ENCODE measurements around the gene IFNLR1. TPM values are rescaled to one million over a fixed set of nuclear protein-coding genes. Genes with fewer than 3 reads are reported as not detected.

The IFNLR1 gene
- total RNA-seq, 4 donors from 2014 or later, result 10.4 to 16.4 (median 14.4) TPM

DNA sequence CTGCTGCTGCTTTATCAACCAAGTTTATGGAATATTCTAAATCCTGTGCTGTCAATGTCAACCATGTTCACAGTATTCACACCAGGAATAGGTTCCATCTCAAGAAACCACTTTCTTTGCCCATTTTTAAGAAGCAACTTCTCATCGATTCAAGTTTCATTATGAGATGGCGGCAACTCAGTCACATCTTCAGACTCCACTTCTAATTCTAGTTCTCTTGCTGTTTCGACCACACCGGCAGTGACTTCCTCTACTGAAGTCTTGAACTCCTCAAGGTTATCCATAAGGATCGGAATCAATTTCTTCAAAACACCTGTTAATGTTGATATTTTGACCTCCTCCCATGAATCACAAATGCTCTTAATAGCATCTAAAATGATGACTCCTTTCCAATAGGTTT is 39.7 kb upstream of the IFNLR1 start:
- no peak for DNase-seq (ENCODE audit: low spot score in 2 of 2)
- 78 to 92% methylated on average over 5 of the region's 5 CpGs for WGBS, 2 donors
- no peak for TF ChIP-seq POLR2A (IDR thresholded peaks at IDR 0.05)
- TF ChIP-seq CTCF (IDR thresholded peaks at IDR 0.05), result no peak
- H3K4me3 ChIP-seq (ENCODE audit: low read depth, poor library complexity, severe bottlenecking), result no peak overlapping the region
- intact Hi-C loops (cut with DNase I; ENCODE audit: low total_unique reads), result no loop called here

- intact Hi-C loops (cut with DNase I; ENCODE audit: low total_unique reads), result no loop called here
- no peak for DNase-seq (ENCODE audit: low spot score in 2 of 2)
- WGBS, 2 donors, result 77 to 87% methylated on average over 4 of the region's 4 CpGs
- H3K4me3 ChIP-seq (ENCODE audit: low read depth, poor library complexity, severe bottlenecking), result no peak overlapping the region
- TF ChIP-seq POLR2A (IDR thresholded peaks at IDR 0.05), result no peak
- no peak for TF ChIP-seq CTCF (IDR thresholded peaks at IDR 0.05)
Measured at GRCh38 chr1:24224761-24225160, 37.7 kb upstream of the IFNLR1 start.

- intact Hi-C loops (cut with DNase I; ENCODE audit: low total_unique reads), result no loop called here
- WGBS, 2 donors, result 96 to 100% methylated on average over 2 of the region's 2 CpGs
- H3K4me3 ChIP-seq (ENCODE audit: low read depth, poor library complexity, severe bottlenecking), result no peak overlapping the region
- no peak for DNase-seq (ENCODE audit: low spot score in 2 of 2)
- no peak for TF ChIP-seq POLR2A (IDR thresholded peaks at IDR 0.05)
- no peak for TF ChIP-seq CTCF (IDR thresholded peaks at IDR 0.05)
Measured at GRCh38 chr1:24224086-24224485, 37.0 kb upstream of the IFNLR1 start.

- no peak for TF ChIP-seq CTCF (IDR thresholded peaks at IDR 0.05)
- no peak for TF ChIP-seq POLR2A (IDR thresholded peaks at IDR 0.05)
- WGBS, 2 donors, result 61 to 72% methylated on average over 1 of the region's 1 CpG
- no peak overlapping the region for H3K4me3 ChIP-seq (ENCODE audit: low read depth, poor library complexity, severe bottlenecking)
- no peak for DNase-seq (ENCODE audit: low spot score in 2 of 2)
- intact Hi-C loops (cut with DNase I; ENCODE audit: low total_unique reads), result no loop called here
Measured at GRCh38 chr1:24222793-24223192, 35.7 kb upstream of the IFNLR1 start.

DNA sequence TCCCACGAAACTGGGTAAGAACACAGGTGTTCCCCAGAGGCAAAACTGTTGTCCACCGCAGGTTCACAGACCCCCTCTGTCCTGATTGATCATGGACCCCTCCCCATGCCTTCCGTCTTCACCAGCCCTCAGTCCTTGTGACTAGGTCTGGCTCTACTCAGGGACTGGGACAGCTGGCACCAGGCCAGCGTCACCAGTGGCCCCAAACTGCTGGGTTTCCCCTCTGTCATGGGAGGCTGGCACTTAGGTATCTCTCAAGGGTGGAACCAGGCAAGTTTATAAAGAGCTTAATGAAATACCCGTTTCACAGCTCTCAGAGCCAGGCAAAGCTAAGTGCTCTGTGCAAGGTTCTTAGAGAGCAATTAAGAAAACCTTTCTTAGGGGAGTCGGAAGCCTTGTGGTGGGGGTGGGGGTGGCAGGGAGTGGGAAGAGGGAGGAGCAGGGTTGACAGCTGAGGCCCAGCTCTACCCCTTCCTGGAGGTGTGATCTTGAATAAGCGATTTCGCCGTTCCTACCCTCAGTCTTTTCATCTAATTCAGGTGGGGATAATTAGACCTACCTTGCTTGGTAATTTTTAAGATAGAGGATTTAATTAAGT is 35.0 kb upstream of the IFNLR1 start:
- no peak overlapping the region for H3K4me3 ChIP-seq (ENCODE audit: low read depth, poor library complexity, severe bottlenecking)
- WGBS, 2 donors, result 59 to 60% methylated on average over 9 of the region's 9 CpGs
- DNase-seq (ENCODE audit: low spot score in 2 of 2), result no peak
- intact Hi-C loops (cut with DNase I; ENCODE audit: low total_unique reads), result no loop called here
- TF ChIP-seq CTCF (IDR thresholded peaks at IDR 0.05), result no peak
- TF ChIP-seq POLR2A (IDR thresholded peaks at IDR 0.05), result no peak

- TF ChIP-seq CTCF (IDR thresholded peaks at IDR 0.05), result no peak
- TF ChIP-seq POLR2A (IDR thresholded peaks at IDR 0.05), result no peak
- 54 to 92% methylated on average over 2 of the region's 2 CpGs for whole genome bisulfite sequencing, 2 donors
- no peak overlapping the region for H3K4me3 ChIP-seq (ENCODE audit: low read depth, poor library complexity, severe bottlenecking)
- intact Hi-C loops (cut with DNase I; ENCODE audit: low total_unique reads), result no loop called here
- no peak for DNase-seq (ENCODE audit: low spot score in 2 of 2)
Measured at GRCh38 chr1:24221246-24221645, 34.2 kb upstream of the IFNLR1 start.
